ENCODE results near the gene TNFAIP6. TPM values are rescaled to one million over a fixed set of nuclear protein-coding genes. Genes with fewer than 3 reads are reported as not detected.

TNFAIP6 gene, protein sequence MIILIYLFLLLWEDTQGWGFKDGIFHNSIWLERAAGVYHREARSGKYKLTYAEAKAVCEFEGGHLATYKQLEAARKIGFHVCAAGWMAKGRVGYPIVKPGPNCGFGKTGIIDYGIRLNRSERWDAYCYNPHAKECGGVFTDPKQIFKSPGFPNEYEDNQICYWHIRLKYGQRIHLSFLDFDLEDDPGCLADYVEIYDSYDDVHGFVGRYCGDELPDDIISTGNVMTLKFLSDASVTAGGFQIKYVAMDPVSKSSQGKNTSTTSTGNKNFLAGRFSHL
- 10 to 100 TPM; 12.7 to 66.1 TPM for total RNA-seq

DNA sequence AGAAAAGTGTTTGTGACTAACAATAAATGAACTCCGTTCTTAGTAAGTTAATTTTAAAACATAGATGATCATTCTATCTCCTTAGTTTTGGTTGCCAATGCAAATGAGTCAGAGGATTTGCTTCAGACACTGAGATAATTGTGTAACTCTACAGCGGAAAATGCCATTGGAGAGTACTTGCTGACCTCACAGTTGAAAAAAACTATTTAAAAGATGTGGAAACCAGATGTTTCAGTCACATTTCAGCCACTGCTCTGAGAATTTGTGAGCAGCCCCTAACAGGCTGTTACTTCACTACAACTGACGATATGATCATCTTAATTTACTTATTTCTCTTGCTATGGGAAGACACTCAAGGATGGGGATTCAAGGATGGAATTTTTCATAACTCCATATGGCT, at the start of gene TNFAIP6:
Gene TNFAIP6 (plus strand): TSS at position 234 of the 400 bp plus-strand sequence. CDS start 75 bp downstream, at position 309.

DNA sequence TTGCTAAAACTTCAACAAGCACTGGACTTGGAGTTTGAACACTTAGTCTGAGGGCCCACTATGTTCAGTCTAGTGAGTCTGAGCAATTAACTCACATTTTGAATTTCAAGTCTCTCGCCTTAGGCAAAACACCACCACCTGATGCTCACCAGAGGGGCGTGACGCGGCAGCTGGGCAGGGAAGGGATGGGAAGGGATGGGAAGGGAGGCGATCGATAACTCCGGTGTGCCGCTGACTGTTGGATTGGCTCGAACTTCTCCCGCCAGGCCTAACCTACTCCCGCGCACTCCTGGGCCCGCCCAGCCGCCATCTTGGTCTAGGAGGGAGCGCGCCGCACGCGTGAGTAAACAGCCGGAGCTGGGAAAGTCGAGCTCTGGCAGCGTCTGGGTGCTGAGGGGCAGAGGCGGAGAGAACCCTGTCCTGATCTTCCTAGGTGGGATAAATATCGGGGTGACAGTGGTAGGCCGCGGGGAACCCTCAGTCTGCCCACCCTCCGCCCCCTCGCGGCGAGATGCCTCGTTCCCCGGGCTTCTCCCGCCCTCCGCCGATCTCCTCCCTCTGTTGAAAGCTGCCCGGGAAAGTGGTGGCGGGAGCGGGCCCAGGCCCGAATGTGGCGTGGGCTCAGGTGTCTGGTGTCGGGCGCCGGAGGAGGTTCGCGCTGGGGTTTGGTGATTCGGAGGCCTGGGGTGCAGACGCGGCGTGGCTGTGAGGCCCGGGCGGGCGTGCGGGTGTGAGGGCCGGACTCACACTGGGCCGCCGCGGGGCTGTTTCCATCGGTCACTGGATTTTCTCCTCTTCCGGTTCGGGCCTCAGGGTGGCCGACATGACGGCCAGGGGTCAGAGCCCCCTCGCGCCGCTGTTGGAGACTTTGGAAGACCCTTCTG, 52.5 kb downstream of the TNFAIP6 start, which contains the start of gene RIF1:
Gene RIF1 (plus strand): TSS at position 302 of the 884 bp plus-strand sequence. CDS start 522 bp downstream, at position 824.

Small RNA genes lying within 50 kb of the gene (small RNA-seq; reads per million reads assigned to genes)
- 0 reads per million in 2 donors for gene MIR4773-1
- gene RN7SL124P = 0 reads per million in 2 donors

Other genes with a start within 250 kb of the TNFAIP6 start
- gene RBM43, start 95.7 kb upstream of the TNFAIP6 start, total RNA-seq = 1 to 10 TPM; 4.1 to 4.7 TPM
- 10 to 100 TPM; 16.9 to 26.6 TPM for gene NMI, start 67.9 kb upstream of the TNFAIP6 start, total RNA-seq
- gene RIF1, start 52.3 kb downstream of the TNFAIP6 start, total RNA-seq = 10 to 100 TPM; 32.0 to 35.3 TPM

All from melanocyte of skin (primary cell).